GM12872 (cell line): ENCODE results near the gene ERAL1.

ENCODE experiments used
- TF ChIP-seq, protein P1 (sequence below): IDR thresholded peaks from 3 replicates; pipeline ENCODE4 v1.5.1; 2011; ENCODE audit warnings: low read depth, mild to moderate bottlenecking, low read length, moderate library complexity; ENCODE audit not compliant: insufficient read depth

Gene ERAL1

DNA sequence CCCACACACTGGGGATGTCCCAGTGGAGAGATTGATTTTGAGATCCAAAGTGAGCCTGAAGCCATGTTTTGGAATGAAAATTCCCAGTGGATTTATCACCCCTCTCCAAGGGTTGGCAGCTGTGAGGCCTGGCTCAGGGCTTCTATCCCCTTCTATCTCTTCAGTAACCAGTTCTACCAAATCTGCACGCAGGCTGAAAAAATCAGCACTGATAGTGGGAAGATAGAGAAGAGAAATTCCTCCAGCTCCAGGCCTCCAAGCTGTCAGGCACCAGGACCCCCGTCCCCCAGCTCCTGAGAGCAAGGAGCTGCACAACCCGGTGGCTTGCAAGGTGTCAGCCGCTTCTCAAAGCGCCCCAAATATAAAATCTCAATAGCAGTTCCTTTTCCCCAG, 41.7 kb downstream of the ERAL1 start:
- TF ChIP-seq, protein P1, sequence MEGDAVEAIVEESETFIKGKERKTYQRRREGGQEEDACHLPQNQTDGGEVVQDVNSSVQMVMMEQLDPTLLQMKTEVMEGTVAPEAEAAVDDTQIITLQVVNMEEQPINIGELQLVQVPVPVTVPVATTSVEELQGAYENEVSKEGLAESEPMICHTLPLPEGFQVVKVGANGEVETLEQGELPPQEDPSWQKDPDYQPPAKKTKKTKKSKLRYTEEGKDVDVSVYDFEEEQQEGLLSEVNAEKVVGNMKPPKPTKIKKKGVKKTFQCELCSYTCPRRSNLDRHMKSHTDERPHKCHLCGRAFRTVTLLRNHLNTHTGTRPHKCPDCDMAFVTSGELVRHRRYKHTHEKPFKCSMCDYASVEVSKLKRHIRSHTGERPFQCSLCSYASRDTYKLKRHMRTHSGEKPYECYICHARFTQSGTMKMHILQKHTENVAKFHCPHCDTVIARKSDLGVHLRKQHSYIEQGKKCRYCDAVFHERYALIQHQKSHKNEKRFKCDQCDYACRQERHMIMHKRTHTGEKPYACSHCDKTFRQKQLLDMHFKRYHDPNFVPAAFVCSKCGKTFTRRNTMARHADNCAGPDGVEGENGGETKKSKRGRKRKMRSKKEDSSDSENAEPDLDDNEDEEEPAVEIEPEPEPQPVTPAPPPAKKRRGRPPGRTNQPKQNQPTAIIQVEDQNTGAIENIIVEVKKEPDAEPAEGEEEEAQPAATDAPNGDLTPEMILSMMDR = no peak

DNA sequence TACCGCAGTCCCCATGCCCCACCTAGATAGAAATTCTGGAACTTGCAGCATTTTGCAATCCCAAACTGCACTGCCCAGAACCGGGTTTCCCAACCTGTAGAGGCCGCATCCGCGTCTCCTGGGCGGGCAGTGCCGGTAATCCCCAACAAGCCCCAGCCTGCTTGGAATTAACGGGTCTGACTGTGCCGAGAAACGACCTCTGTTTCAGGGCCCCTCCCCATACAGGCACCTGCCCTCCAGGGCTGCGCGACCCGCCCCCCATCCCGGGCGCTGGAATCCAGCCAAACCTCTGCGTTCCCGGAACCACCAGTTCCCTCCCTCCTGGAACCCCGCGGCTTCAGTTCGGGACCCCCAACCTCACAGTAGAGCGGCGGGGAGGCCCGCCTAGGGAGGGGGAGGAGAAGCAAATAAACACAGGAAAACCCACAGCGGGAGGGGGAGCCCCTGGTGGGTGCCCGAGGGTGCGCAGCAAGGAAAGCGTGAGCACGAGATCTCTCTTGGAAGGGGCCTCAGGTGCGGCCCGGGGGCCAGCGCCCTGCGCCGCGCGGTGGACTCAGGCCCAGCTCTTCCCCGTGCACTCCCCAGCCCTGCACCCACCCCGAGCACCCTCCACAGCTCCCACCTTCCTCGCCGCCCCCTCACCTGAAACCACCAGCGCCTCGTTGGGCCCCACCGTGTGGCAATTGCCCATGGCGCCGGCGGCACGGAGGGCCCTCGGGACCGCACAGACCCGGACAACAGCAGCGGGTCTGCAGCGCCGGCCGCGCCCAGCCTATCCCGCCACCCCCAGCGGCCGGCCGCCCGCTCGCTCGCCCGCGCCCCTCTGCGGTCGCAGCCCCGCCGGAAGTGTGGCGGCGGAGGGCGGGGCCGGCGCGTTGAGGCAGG, 42.3 kb downstream of the ERAL1 start, which contains the start of gene FLOT2:
FLOT2 (minus strand) TSS at position 850 of the 885 bp plus-strand sequence; CDS start at position 691, 159 bp downstream.
- TF ChIP-seq, protein P1 = peak; percentile 42; the same call in 2 of the 3 replicates

DNA sequence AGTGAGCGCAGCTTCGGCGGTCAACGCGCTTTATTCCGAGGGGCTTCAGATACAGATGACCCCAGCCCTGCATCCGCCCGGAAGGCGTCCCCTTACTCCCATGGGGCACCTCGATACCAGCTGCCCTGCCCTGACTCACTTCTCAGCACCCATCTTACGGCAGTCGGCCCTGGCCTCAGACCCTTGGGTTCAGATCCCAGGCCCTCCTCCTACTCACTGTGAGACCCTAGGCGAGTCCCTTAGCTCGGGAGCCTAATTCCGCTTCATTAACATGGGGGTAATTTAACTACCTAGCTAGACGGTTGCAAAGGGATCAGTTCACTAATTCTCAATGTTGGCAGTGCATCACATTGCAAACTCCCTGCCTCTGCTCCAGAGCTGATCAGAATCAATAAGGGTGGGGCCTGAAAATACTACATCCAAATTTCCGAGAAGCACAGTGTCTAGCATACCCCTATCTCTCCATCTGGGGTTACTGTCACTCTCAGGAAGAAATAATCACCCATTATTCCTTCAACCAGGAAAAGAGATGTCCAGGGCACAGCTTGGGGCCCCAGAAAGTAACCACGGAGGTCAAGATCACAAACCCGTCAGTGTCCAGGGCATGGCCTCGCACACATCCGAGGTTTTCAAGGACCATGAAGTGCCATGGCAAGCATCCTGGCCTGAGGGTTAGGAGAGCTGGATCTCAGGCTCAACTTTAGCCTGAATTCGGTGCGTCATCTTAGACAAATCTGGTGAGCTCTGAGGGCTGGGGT, 43.1 kb downstream of the ERAL1 start:
- TF ChIP-seq, protein P1 = no peak

DNA sequence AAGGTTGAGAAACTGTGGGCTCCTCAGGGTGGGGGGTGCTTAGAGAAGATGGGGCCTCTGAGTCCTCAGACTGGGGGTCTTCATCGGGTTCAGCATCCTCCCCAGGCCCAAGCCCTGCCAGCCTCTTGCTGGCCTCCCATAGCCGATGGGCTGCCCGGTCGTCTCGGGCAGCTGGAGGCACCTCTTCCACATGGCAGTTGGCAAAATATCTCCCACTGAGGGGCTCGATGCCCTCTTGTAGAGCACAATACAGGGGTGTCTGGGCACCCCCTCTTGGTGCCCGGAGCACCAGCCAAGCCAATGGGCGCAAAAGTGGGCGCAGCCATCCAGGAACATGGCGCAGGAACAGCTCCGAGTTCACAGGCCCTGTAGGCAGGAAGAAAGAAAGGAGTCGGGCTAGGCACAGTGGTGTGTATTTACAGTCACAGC, 43.7 kb downstream of the ERAL1 start:
- TF ChIP-seq, protein P1 = no peak

DNA sequence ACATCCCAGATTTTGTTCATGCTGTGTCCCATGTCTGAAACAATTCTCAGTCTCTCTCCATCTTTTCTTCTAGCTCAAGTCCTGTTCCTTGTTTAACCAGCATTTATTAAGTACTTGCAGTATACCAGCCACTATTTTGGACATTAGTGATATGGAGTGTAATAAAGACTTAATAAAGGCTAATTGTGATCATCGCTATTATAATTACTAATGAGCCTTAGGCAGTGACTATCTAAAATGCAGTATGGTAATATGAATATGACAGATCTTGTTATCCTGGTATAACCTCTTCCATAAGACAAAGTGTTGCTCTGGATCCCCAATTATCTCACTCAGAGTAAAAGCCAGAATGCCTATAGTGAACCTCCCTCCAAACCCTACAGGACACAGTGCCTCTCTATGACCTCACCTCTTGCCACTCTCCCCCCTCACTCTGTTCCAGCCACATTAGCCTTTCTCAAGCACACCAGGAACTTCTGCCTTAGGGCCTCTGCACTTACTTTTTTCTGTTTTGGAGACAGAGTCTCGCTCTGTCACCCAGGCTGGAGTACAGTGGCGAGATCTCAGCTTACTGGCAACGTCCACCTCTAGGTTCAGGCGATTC, 44.5 kb downstream of the ERAL1 start:
- TF ChIP-seq, protein P1 = no peak

DNA sequence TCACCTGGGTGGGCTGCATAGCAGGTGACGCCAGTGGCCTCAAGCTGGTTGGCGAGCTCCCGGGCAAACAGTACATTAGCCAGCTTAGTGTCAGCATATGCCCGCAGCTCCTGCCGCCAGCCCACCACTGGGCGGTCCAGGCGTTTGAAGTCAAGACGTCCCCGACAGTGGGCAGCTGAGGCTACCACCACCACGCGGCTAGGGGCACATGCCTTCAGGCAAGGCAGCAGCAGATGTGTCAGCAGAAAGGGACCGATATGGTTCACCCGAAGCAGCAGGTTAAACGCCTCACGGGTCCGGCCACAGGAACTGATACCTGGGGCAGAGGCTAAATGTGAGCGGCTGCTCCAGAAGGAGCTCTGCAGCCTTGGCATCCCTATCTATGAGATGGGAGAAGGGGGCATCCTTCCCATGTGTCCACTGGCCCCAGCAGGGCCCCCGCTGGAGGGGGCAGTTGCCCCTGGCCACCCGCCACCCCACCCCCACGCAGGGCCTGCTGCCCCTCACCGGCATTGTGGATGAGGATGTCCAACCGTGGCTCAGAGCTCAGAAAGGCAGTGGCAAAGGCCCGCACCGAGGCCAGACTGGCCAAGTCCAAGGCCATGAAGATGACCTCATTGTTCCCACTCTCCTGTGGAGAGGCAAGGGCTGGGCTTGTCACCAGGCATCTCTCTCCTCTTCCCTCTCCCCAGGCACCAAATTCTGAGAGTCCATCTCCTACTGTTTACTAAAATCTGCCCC, 46.3 kb downstream of the ERAL1 start:
- TF ChIP-seq, protein P1 = no peak
